HCT116 (cell line): ENCODE results near the gene SUN2. TPM values are rescaled to one million over a fixed set of nuclear protein-coding genes. Genes with fewer than 3 reads are reported as not detected.

Source experiments
- ATAC-seq: fragments of 200-7000 bp; cut with Tn5 transposase; 2 replicates; pipeline ENCODE4 v1.9.1; 2020; ENCODE audit warnings: mild to moderate bottlenecking, moderate library complexity
- BruUV-seq: library from RNA; stranded (reverse); fragments of 400-500 nt; replicated peaks from 2 replicates; lab custom pipeline; 2021; lab: Mats Ljungman, UMichigan
- CTCF ChIA-PET: fragments of 300-600 bp; sonication (Branson Sonifier 250); formaldehyde crosslinking; loops from one replicate; lab custom pipeline; 2021; ENCODE audit warnings: antibody characterized with exemption; lab: Charles Lee
- POLR2A ChIA-PET: fragments of 300-600, 350-600 bp; sonication (Branson Sonifier 250); formaldehyde crosslinking; loops from one replicate; lab custom pipeline; 2021; ENCODE audit warnings: antibody characterized with exemption; lab: Charles Lee
- RAD21 ChIA-PET, 2 experiments: fragments of 300-600 bp; sonication (Branson Sonifier 250); formaldehyde crosslinking; loops; one replicate each; lab custom pipeline; 2023; ENCODE audit warnings: low total read pairs in 2 of 2; ENCODE audit not compliant: uncharacterized antibody in 2 of 2, unreplicated experiment in 2 of 2, low non-redundant PET in 1 of 2; lab: Charles Lee
- DNase-seq: peaks from one replicate; pipeline ENCODE4 v3.0.0-alpha.2; 2010; ENCODE audit warnings: low read depth, low spot score
- H2AFZ ChIP-seq: fragments of 200-600 bp; shearing (Covaris generic), sonication (generic); 2 replicates; pipeline ENCODE4 v1.6.1; 2017; ENCODE audit warnings: low read depth, mixed run types, mixed read lengths, antibody characterized with exemption, low read length; ENCODE audit not compliant: poor library complexity, severe bottlenecking
- H3K27ac ChIP-seq: 2 replicates; pipeline ENCODE4 v1.5.1; 2012; ENCODE audit warnings: low read depth, low read length
- H3K27me3 ChIP-seq: fragments of 200-600 bp; sonication (generic); 2 replicates; pipeline ENCODE4 v1.6.1; 2016; ENCODE audit warnings: mixed run types, low read length, mixed read lengths; ENCODE audit not compliant: insufficient read depth
- H3K36me3 ChIP-seq, 2 experiments: fragments of 200-500 bp in 1 of 2; fragments of 200-600 bp in 1 of 2; sonication (Bioruptor generic) in 1 of 2; sonication (generic) in 1 of 2; 2 replicates each; pipeline versions ENCODE4 v1.5.1 to v1.6.1; 2014 to 2016; ENCODE audit warnings: low read length in 2 of 2, inconsistent platforms in 1 of 2, mixed read lengths in 1 of 2, mixed run types in 1 of 2; ENCODE audit not compliant: insufficient read depth in 2 of 2, control insufficient read depth in 1 of 2
- H3K4me1 ChIP-seq, 2 experiments: fragments of 200-600 bp in 1 of 2; sonication (generic) in 1 of 2; 2 replicates each; pipeline versions ENCODE4 v1.5.1 to v1.6.1; 2012 to 2017; ENCODE audit warnings: low read length in 2 of 2, inconsistent platforms in 1 of 2, mild to moderate bottlenecking in 1 of 2, mixed read lengths in 1 of 2, mixed run types in 1 of 2, moderate library complexity in 1 of 2; ENCODE audit not compliant: insufficient read depth in 2 of 2, control insufficient read depth in 1 of 2
- H3K4me2 ChIP-seq: fragments of 200-600 bp; sonication (generic); 2 replicates; pipeline ENCODE4 v1.6.1; 2017; ENCODE audit warnings: mixed run types, low read length, mixed read lengths
- H3K4me3 ChIP-seq, 2 experiments: fragments of 200-600 bp in 1 of 2; sonication (generic) in 1 of 2; replicated peaks in 1 of 2; 2 replicates each; pipeline ENCODE4 v1.5.1; 2011 to 2016; ENCODE audit warnings: low read length in 2 of 2, control low read depth in 1 of 2, low read depth in 1 of 2, mild to moderate bottlenecking in 1 of 2, mixed read lengths in 1 of 2, mixed run types in 1 of 2
- H3K79me2 ChIP-seq: fragments of 200-600 bp; sonication (generic); 2 replicates; pipeline ENCODE4 v1.6.1; 2017; ENCODE audit warnings: mild to moderate bottlenecking, mixed run types, low read length, moderate library complexity, mixed read lengths; ENCODE audit not compliant: insufficient read depth
- H3K9ac ChIP-seq: fragments of 200-600 bp; sonication (generic); 2 replicates; pipeline ENCODE4 v1.6.1; 2016; ENCODE audit warnings: low read length, mixed read lengths
- H3K9me2 ChIP-seq: fragments of 200-600 bp; sonication (generic), shearing (Covaris generic); 2 replicates; pipeline ENCODE4 v1.6.1; 2017; ENCODE audit warnings: mixed run types, mild to moderate bottlenecking, moderate library complexity; ENCODE audit not compliant: insufficient read depth
- H3K9me3 ChIP-seq, 2 experiments: fragments of 200-500 bp in 1 of 2; fragments of 200-600 bp in 1 of 2; sonication (Bioruptor generic) in 1 of 2; sonication (generic) in 1 of 2; 2 replicates each; pipeline ENCODE4 v1.6.1; 2014 to 2017; ENCODE audit warnings: low read length in 2 of 2, mixed read lengths in 2 of 2, inconsistent platforms in 1 of 2, low read depth in 1 of 2, mild to moderate bottlenecking in 1 of 2, mixed run types in 1 of 2, moderate library complexity in 1 of 2; ENCODE audit not compliant: control insufficient read depth in 1 of 2, insufficient read depth in 1 of 2
- H4K20me1 ChIP-seq: fragments of 200-600 bp; sonication (generic), shearing (Covaris generic); 2 replicates; pipeline ENCODE4 v1.6.1; 2017; ENCODE audit warnings: mixed run types, mild to moderate bottlenecking, moderate library complexity; ENCODE audit not compliant: insufficient read depth
- CBX3 ChIP-seq: IDR thresholded peaks from 2 replicates; pipeline ENCODE4 v1.6.1; 2012; ENCODE audit warnings: low read depth
- EGR1 ChIP-seq: IDR thresholded peaks from 2 replicates; pipeline ENCODE4 v1.6.1; 2012; ENCODE audit warnings: low read depth
- ELF1 ChIP-seq: IDR thresholded peaks from 2 replicates; pipeline ENCODE4 v1.6.1; 2012; ENCODE audit warnings: low read depth, borderline replicate concordance
- EZH2 ChIP-seq: fragments of 200-600 bp; sonication (generic); IDR thresholded peaks from 2 replicates; pipeline ENCODE4 v1.6.1; 2017; ENCODE audit warnings: antibody characterized with exemption, mixed run types
- EZH2phosphoT487 ChIP-seq: fragments of 200-600 bp; IDR thresholded peaks from 2 replicates; pipeline ENCODE4 v1.6.1; 2018; ENCODE audit warnings: antibody characterized with exemption, borderline replicate concordance
- FOSL1 ChIP-seq: IDR thresholded peaks from 2 replicates; pipeline ENCODE4 v1.6.1; 2012; ENCODE audit warnings: low read depth
- JUND ChIP-seq: IDR thresholded peaks from 2 replicates; pipeline ENCODE4 v1.6.1; 2012
- POLR2AphosphoS5 ChIP-seq: IDR thresholded peaks from 2 replicates; pipeline ENCODE4 v1.6.1; 2011; ENCODE audit warnings: mild to moderate bottlenecking, low read depth, low read length, moderate library complexity
- RAD21 ChIP-seq: IDR thresholded peaks from 2 replicates; pipeline ENCODE4 v1.6.1; 2012; ENCODE audit warnings: low read depth, mild to moderate bottlenecking
- REST ChIP-seq: IDR thresholded peaks from 2 replicates; pipeline ENCODE4 v1.6.1; 2012; ENCODE audit warnings: low read depth
- SIN3A ChIP-seq: IDR thresholded peaks from 2 replicates; pipeline ENCODE4 v1.6.1; 2012; ENCODE audit warnings: low read depth
- SP1 ChIP-seq: IDR thresholded peaks from 2 replicates; pipeline ENCODE4 v1.6.1; 2012; ENCODE audit warnings: low read depth
- SRF ChIP-seq: IDR thresholded peaks from 2 replicates; pipeline ENCODE4 v1.6.1; 2012; ENCODE audit warnings: low read depth
- TCF7L2 ChIP-seq: IDR thresholded peaks from 2 replicates; pipeline ENCODE4 v1.7.0; 2011; ENCODE audit warnings: borderline replicate concordance, inconsistent platforms; ENCODE audit not compliant: insufficient read depth, insufficient read length; ENCODE audit errors: extremely low read depth
- YY1 ChIP-seq: IDR thresholded peaks from 2 replicates; pipeline ENCODE4 v1.6.1; 2011; ENCODE audit warnings: low read length, low read depth, moderate library complexity, mild to moderate bottlenecking; ENCODE audit not compliant: insufficient replicate concordance; ENCODE audit errors: extremely low read depth
- ZFX ChIP-seq: fragments of 450-650 bp; IDR thresholded peaks from 2 replicates; pipeline ENCODE4 v1.6.1; 2017
- ZNF274 ChIP-seq: fragments of 200-500 bp; sonication (Bioruptor generic); IDR thresholded peaks from 2 replicates; pipeline ENCODE4 v1.6.1; 2014; ENCODE audit warnings: mild to moderate bottlenecking, low read depth, low read length, inconsistent platforms
- intact Hi-C: fragments of 100-400 bp; cut with micrococcal nuclease; formaldehyde crosslinking; loops from 2 replicates; pipeline ENCODE4 v1.10.0; 2022
- total RNA-seq: library from RNA; stranded (reverse); gene quantifications from one replicate; pipeline ENCODE4 v1.2.1, GENCODE V29; 2021; ENCODE audit not compliant: unreplicated experiment
- TF ChIP-seq, protein P1 (sequence below), 3 experiments: fragments of 200-600 bp in 1 of 3; sonication (generic) in 1 of 3; IDR thresholded peaks in 2 of 3; conservative IDR thresholded peaks in 1 of 3; 2 replicates each; pipeline ENCODE4 v1.5.1; 2012 to 2017; ENCODE audit warnings: low read depth in 2 of 3, low read length in 2 of 3, antibody characterized with exemption in 1 of 3, borderline replicate concordance in 1 of 3, control low read depth in 1 of 3, mild to moderate bottlenecking in 1 of 3, mixed read lengths in 1 of 3, mixed run types in 1 of 3, moderate library complexity in 1 of 3; ENCODE audit not compliant: insufficient read depth in 1 of 3

The SUN2 gene
- total RNA-seq, 1 experiment from 2014 or later: 71.6 TPM

- BruUV-seq: no TSS peak
- no peak overlapping the region for H3K9ac ChIP-seq
- H3K27me3 ChIP-seq: no peaks in the 10 kb centered on the region
- intact Hi-C loops: no loop called here
- CTCF ChIA-PET: interaction anchor here (1.0 kb wide), 1 partner anchor 13 kb away, joined by 3 read pairs; no protein-coding TSS in a partner anchor
- ATAC-seq (no peak), DNase-seq (no peak)
- TF ChIP-seq RAD21 (no peak), YY1 (no peak), EZH2 (no peak), EZH2phosphoT487 (no peak), ZNF274 (no peak), REST (no peak), SIN3A (no peak), TCF7L2 (no peak), SP1 (no peak), EGR1 (no peak), POLR2AphosphoS5 (no peak), SRF (no peak), CBX3 (no peak), ZFX (no peak), FOSL1 (no peak), JUND (no peak), ELF1 (no peak)
- TF ChIP-seq, protein P1, sequence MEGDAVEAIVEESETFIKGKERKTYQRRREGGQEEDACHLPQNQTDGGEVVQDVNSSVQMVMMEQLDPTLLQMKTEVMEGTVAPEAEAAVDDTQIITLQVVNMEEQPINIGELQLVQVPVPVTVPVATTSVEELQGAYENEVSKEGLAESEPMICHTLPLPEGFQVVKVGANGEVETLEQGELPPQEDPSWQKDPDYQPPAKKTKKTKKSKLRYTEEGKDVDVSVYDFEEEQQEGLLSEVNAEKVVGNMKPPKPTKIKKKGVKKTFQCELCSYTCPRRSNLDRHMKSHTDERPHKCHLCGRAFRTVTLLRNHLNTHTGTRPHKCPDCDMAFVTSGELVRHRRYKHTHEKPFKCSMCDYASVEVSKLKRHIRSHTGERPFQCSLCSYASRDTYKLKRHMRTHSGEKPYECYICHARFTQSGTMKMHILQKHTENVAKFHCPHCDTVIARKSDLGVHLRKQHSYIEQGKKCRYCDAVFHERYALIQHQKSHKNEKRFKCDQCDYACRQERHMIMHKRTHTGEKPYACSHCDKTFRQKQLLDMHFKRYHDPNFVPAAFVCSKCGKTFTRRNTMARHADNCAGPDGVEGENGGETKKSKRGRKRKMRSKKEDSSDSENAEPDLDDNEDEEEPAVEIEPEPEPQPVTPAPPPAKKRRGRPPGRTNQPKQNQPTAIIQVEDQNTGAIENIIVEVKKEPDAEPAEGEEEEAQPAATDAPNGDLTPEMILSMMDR (IDR thresholded peaks at IDR 0.05 in 2 of 3, conservative IDR thresholded peaks at IDR 0.05 in 1 of 3; ENCODE audit: borderline replicate concordance in 1 of 3, insufficient read depth in 1 of 3, low read depth in 2 of 3, low read length in 2 of 3): no peak
- H3K36me3 ChIP-seq: no peaks in the 10 kb centered on the region
- POLR2A ChIA-PET: no interaction called here
- H3K27ac ChIP-seq: no peak overlapping the region
- H3K9me3 ChIP-seq: no peaks in the 10 kb centered on the region
- no peak overlapping the region for H2AFZ ChIP-seq
- no peak overlapping the region for H3K4me2 ChIP-seq
- H4K20me1 ChIP-seq: no peaks in the 10 kb centered on the region
- no peak overlapping the region for H3K4me3 ChIP-seq
- H3K9me2 ChIP-seq: no peaks in the 10 kb centered on the region
- RAD21 ChIA-PET: no interaction called here
- no peaks in the 10 kb centered on the region for H3K79me2 ChIP-seq
- H3K4me1 ChIP-seq: no peaks in the 10 kb centered on the region
These were observed 26.8 kb upstream of the SUN2 start for GRCh38 chr22:38782402-38783094.
